Measurements from ENCODE around the gene CARD11. TPM values are rescaled to one million over a fixed set of nuclear protein-coding genes. Genes with fewer than 3 reads are reported as not detected.

CARD11 gene
- total RNA-seq, 2 experiments from 2014 or later, result 163 TPM

DNA sequence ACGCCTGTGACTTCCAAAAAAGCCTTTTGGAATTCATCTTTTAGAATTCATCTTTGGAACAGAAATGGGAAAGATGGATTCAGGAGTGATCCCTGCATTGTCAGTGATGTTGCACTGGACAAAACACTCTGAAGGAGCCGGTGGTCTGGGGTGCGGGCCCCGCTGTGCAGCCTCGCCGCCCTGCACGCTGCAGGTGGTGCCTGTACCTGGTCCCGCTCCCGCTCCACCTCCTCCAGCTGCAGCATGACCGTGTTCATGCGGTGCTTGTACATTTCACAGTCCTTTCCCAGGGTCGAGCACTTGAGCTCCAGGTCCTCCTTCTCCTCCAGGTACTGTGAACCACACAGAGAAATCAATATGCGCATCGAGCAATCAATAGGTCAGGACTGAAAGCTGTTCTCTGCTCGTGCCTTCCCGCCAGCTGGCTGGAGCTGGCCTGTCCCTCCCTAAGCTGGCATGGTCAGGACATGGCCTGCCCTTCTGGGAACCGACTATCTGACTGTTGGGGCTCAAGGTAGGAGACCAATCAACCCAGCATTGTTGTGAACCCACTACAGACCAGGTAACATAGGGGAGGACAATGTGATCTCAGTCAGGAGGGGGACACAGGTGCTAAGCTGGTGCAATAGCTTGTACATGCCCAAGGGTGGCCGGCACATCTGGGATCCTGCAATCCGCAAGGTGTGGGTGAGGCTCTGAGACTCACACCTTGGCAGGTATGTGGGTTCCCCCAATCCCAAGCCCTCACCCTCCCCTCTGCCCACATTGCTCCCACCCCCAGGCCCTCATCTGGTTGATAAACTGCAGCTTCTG is 105.8 kb downstream of the CARD11 start:
- DNase-seq, result no peak
- H3K4me3 Mint-ChIP-seq, result no peak overlapping the region
- H3K36me3 Mint-ChIP-seq (ENCODE audit: low read depth), result peaks cover 81% of the 10 kb centered on the region
- no peaks in the 10 kb centered on the region for H3K27me3 Mint-ChIP-seq
- H3K4me1 Mint-ChIP-seq, result peaks cover 7% of the 10 kb centered on the region
- peaks cover 3% of the 10 kb centered on the region for H3K9me3 Mint-ChIP-seq
- H3K27ac Mint-ChIP-seq, result no peak overlapping the region
- ChIA-PET POLR2A (no interaction called here), CTCF (interaction anchor here (0.7 kb wide), 1 partner anchor 10 kb away, joined by 3 read pairs; no protein-coding TSS in a partner anchor)

DNA sequence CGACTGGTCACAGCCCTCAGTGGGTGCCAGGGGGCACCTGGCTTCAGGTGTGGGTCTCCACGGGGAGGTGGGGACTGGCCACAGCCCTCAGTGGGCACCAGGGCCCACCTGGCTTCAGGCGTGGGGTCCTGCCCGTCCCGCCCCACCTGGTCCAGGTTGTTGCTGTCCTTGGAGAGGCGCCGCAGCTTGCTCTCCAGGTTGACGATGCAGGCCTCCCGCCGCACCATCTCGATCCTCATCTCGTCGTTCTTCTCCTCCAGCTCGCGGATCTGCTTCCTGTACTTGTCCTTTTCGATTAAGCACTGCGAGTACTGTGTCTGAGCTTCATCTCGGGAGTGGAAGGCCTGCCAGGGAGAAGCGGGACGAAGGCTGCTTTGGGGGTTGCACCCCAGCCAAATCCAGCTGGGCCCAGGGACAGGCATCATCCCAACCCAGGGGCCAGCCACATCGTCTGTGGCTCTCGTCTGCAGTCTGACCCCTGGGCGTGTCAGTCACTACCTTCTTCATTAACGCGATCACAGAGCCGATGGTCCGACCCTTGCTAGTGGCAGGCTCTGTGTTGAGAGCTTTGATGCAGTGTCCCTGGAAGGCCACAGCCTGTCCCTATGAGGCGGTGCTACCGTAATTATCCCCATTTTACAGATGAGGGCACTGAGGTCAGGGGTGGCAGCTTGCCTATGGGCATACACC is 106.6 kb downstream of the CARD11 start:
- H3K27ac Mint-ChIP-seq, result no peak overlapping the region
- peaks cover 82% of the 10 kb centered on the region for H3K36me3 Mint-ChIP-seq (ENCODE audit: low read depth)
- H3K4me1 Mint-ChIP-seq, result peaks cover 3% of the 10 kb centered on the region
- DNase-seq, result no peak
- no peaks in the 10 kb centered on the region for H3K9me3 Mint-ChIP-seq
- ChIA-PET CTCF (no interaction called here), POLR2A (no interaction called here)
- no peak overlapping the region for H3K4me3 Mint-ChIP-seq
- no peaks in the 10 kb centered on the region for H3K27me3 Mint-ChIP-seq

DNA sequence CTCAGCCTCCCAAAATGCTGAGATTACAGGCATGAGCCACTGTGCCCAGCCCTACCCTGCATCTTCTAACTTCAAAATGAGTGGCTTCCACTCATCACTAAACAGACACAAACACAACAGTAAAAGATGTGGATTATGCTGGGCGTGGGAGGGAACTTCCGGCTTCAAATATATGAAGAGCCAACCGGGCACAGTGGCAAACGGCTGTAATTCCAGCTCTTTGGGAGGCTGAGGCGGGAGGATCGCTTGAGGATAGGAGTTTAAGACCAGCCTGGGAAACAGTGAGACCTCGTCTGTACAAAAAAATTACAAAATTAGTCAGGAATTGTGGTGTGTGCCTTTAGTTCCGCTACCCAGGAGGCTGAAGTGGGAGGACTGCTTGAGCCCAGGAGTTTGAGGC is 107.4 kb downstream of the CARD11 start:
- no peak for DNase-seq
- no peaks in the 10 kb centered on the region for H3K27me3 Mint-ChIP-seq
- H3K4me1 Mint-ChIP-seq, result no peaks in the 10 kb centered on the region
- no peaks in the 10 kb centered on the region for H3K9me3 Mint-ChIP-seq
- H3K4me3 Mint-ChIP-seq, result no peak overlapping the region
- peaks cover 80% of the 10 kb centered on the region for H3K36me3 Mint-ChIP-seq (ENCODE audit: low read depth)
- POLR2A ChIA-PET, result no interaction called here
- CTCF ChIA-PET, result no interaction called here
- no peak overlapping the region for H3K27ac Mint-ChIP-seq

DNA sequence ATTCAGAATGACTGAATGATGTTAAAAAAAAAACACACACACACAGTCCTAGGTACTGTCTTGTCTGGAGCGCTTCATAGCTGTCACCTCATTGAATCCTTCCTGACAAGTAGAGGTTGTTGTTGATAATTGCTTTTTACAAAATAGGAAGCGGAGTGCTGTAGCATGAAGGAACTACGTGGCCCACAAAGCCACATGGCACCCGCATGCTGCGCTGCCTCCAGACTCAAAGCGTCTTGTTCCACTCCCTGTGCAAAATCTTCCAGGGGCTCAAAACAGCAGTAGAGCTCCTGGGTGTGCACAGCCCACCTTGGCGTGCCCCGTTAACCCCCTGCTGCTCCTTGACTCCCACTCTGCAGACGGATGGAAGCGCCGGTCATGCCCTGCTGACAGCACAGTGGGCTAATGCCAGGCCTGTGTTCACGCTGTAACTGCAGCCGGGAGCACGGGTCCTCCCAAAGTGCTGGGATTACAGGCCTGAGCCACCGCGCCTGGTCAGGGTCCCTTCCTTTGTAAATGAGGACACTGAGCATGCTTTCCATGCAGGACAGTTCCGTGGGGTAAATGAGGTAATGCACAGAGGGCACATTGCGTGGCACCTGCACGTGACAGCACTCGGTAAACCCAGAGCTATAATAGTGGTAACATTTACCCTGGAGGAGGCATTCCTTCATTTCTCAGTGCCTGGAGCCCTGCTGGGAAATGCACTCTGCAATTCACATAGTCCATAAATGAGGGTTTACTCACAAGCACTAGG is 108.5 kb downstream of the CARD11 start:
- H3K4me3 Mint-ChIP-seq, result no peak overlapping the region
- no peak for DNase-seq
- CTCF ChIA-PET, result no interaction called here
- no peaks in the 10 kb centered on the region for H3K4me1 Mint-ChIP-seq
- POLR2A ChIA-PET, result no interaction called here
- H3K27ac Mint-ChIP-seq, result no peak overlapping the region
- no peaks in the 10 kb centered on the region for H3K27me3 Mint-ChIP-seq
- H3K36me3 Mint-ChIP-seq (ENCODE audit: low read depth), result peaks cover 79% of the 10 kb centered on the region
- no peaks in the 10 kb centered on the region for H3K9me3 Mint-ChIP-seq

DNA sequence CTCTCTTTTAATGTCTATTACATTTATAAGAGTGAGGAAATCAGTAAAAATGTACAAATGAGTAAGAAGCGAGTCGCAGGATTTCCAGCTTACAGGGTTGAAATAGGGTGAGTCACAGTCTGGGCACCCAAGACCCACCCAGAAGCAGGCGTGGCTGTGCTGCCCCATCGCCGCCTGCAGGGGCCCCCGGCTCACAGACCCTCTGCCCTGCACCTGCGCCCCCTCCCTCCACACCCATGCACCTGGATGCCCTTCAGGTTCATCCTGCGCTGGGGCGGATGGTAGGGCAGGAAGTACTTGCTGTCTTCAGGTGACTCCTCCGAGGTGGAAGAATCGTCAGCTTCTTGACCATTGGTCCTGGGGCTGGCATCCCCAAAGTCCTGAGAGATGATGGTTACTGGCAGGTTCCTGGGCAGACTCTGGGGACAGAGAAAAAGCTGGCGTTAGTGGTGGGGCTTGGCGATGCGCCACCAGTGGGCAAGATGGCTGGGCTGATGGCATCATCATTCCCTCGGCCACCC is 109.4 kb downstream of the CARD11 start:
- POLR2A ChIA-PET, result no interaction called here
- peak overlapping the region; percentile 70 for H3K27ac Mint-ChIP-seq
- no peaks in the 10 kb centered on the region for H3K9me3 Mint-ChIP-seq

GRCh38 chr7:2932402-2933251 is 111.0 kb downstream of the CARD11 start:
- no peak for DNase-seq
- ChIA-PET POLR2A (no interaction called here), CTCF (interaction anchor here (1.0 kb wide), 1 partner anchor 107 kb away, joined by 6 read pairs; no protein-coding TSS in a partner anchor)
- peaks cover 64% of the 10 kb centered on the region for H3K36me3 Mint-ChIP-seq (ENCODE audit: low read depth)
- H3K27ac Mint-ChIP-seq, result no peak overlapping the region
- no peaks in the 10 kb centered on the region for H3K9me3 Mint-ChIP-seq
- H3K4me3 Mint-ChIP-seq, result no peak overlapping the region
- H3K27me3 Mint-ChIP-seq, result no peaks in the 10 kb centered on the region
- H3K4me1 Mint-ChIP-seq, result no peaks in the 10 kb centered on the region

More for the DNA sequence above, 109.4 kb downstream of the CARD11 start:
- Mint-ChIP-seq H3K27me3 (no peaks in the 10 kb centered on the region), H3K4me1 (no peaks in the 10 kb centered on the region), H3K4me3 (no peak overlapping the region), H3K36me3 (ENCODE audit: low read depth) (peaks cover 75% of the 10 kb centered on the region)
- no peak for DNase-seq
- CTCF ChIA-PET, result no interaction called here

DNA sequence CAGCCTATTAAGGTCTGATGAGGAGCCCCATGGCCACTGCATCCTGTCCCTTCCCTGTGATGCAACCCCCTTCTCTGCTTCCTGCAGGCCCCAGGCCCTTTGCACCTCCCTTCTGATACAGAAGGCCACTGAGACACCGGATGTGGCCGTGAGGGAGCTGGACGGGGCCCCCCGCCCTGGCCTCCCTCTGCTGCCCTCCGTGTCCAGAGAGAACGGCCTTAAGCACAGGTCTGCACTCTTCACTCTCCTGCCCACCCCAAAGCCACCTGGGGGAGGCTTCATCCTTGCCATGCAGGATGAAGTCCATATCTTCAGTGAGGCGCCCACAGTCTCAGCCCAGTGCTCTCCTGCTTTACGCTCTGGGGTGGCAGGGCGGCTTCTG is 112.6 kb downstream of the CARD11 start:
- peaks cover 65% of the 10 kb centered on the region for H3K36me3 Mint-ChIP-seq (ENCODE audit: low read depth)
- CTCF ChIA-PET, result no interaction called here

GRCh38 chr7:2930310-2931033 is 113.2 kb downstream of the CARD11 start:
- Mint-ChIP-seq H3K4me3 (no peak overlapping the region), H3K4me1 (no peaks in the 10 kb centered on the region), H3K27me3 (no peaks in the 10 kb centered on the region), H3K9me3 (no peaks in the 10 kb centered on the region), H3K36me3 (ENCODE audit: low read depth) (peaks cover 68% of the 10 kb centered on the region), H3K27ac (no peak overlapping the region)
- CTCF ChIA-PET, result interaction anchor here (0.5 kb wide), 1 partner anchor 70 kb away, joined by 3 read pairs; no protein-coding TSS in a partner anchor
- POLR2A ChIA-PET, result no interaction called here
- DNase-seq, result no peak

More for the DNA sequence above, 112.6 kb downstream of the CARD11 start:
- DNase-seq, result no peak
- Mint-ChIP-seq H3K9me3 (no peaks in the 10 kb centered on the region), H3K4me3 (no peak overlapping the region), H3K27ac (no peak overlapping the region), H3K27me3 (no peaks in the 10 kb centered on the region), H3K4me1 (no peaks in the 10 kb centered on the region)
- POLR2A ChIA-PET, result interaction anchor here (0.9 kb wide), 1 partner anchor 8 kb away, joined by 3 read pairs; no protein-coding TSS in a partner anchor

- Mint-ChIP-seq H3K27ac (no peak overlapping the region), H3K36me3 (ENCODE audit: low read depth) (peaks cover 63% of the 10 kb centered on the region), H3K4me1 (no peaks in the 10 kb centered on the region), H3K27me3 (no peaks in the 10 kb centered on the region), H3K4me3 (no peak overlapping the region), H3K9me3 (no peaks in the 10 kb centered on the region)
- ChIA-PET CTCF (interaction anchor here (0.5 kb wide), 1 partner anchor 71 kb away, joined by 3 read pairs; no protein-coding TSS in a partner anchor), POLR2A (interaction anchor here (1.6 kb wide), 1 partner anchor 18 kb away, joined by 3 read pairs; no protein-coding TSS in a partner anchor)
- no peak for DNase-seq
These were observed 114.1 kb downstream of the CARD11 start for GRCh38 chr7:2929321-2930201.

- ChIA-PET CTCF (no interaction called here), POLR2A (interaction anchor here (1.6 kb wide), 1 partner anchor 19 kb away, joined by 3 read pairs; no protein-coding TSS in a partner anchor)
- Mint-ChIP-seq H3K4me3 (no peak overlapping the region), H3K4me1 (no peaks in the 10 kb centered on the region), H3K9me3 (no peaks in the 10 kb centered on the region), H3K27ac (no peak overlapping the region), H3K27me3 (no peaks in the 10 kb centered on the region), H3K36me3 (ENCODE audit: low read depth) (peaks cover 57% of the 10 kb centered on the region)
- no peak for DNase-seq
These were observed 114.9 kb downstream of the CARD11 start for GRCh38 chr7:2928613-2929311.

DNA sequence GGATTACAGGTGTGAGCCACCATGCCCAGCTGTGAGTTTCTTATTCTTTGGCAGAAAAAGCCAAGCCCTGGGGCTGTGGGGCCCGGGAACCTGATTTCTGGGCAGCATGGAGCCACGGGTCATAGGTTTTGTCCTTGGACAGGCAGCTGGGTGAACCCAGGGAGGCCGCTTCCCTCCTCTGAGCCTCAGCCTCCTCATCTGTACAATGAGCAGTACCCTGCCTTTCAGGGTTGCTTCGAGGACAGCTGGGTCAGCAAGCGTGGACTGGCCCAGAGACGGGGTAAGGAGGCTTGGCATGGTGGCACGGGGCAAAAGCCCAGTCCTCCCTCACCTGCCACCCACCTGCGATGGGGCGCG is 115.4 kb downstream of the CARD11 start:
- no peak overlapping the region for H3K4me3 Mint-ChIP-seq
- no peaks in the 10 kb centered on the region for H3K4me1 Mint-ChIP-seq
- no peak overlapping the region for H3K27ac Mint-ChIP-seq
- DNase-seq, result no peak
- CTCF ChIA-PET, result no interaction called here
- H3K36me3 Mint-ChIP-seq (ENCODE audit: low read depth), result peaks cover 56% of the 10 kb centered on the region
- no peaks in the 10 kb centered on the region for H3K27me3 Mint-ChIP-seq
- H3K9me3 Mint-ChIP-seq, result no peaks in the 10 kb centered on the region
- POLR2A ChIA-PET, result interaction anchor here (1.6 kb wide), 1 partner anchor 20 kb away, joined by 3 read pairs; no protein-coding TSS in a partner anchor

Data from activated CD4-positive, alpha-beta memory T cell treated with anti-CD3 and anti-CD28 coated beads, Interleukin-2, amount 10 ng/mL, durations not matched to agents 7 days and 5 days (primary cell).